ENCODE results near the gene MFAP2.

DNA sequence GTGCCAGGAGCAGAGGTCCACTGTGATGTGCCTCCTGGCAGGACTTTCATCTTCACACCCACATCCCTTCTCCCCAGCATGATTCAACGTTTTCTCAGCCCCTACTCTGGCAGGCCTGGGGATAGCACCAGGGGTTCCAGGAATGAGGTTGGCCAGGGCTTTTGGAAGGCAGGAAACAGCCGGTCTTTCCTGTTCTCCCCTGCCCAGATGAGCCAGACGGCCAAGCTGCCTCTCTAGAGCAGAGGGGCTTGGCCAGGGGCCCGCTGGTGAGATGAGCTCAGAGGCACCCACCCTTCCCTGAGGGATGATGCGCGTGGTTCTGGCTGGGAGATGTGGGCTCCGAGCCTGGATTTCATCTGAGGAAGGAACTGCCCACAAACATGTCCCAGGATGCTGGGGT, 4.3 kb upstream of the MFAP2 start:
- TF ChIP-seq EZH2phosphoT487 (IDR thresholded peaks at IDR 0.05; ENCODE audit: borderline replicate concordance, low read length) (no peak), CTCF (IDR thresholded peaks at IDR 0.05; ENCODE audit: low read depth, low read length, poor library complexity, severe bottlenecking) (no peak)

All from DOHH2 (cell line).